NCI-H774 (cell line): Measurements from ENCODE around the gene ZNF22.

Experiments used
- DNase-seq: peaks from one replicate; lab custom pipeline; 2025; lab: John Stamatoyannopoulos, UW

Gene ZNF22

DNA sequence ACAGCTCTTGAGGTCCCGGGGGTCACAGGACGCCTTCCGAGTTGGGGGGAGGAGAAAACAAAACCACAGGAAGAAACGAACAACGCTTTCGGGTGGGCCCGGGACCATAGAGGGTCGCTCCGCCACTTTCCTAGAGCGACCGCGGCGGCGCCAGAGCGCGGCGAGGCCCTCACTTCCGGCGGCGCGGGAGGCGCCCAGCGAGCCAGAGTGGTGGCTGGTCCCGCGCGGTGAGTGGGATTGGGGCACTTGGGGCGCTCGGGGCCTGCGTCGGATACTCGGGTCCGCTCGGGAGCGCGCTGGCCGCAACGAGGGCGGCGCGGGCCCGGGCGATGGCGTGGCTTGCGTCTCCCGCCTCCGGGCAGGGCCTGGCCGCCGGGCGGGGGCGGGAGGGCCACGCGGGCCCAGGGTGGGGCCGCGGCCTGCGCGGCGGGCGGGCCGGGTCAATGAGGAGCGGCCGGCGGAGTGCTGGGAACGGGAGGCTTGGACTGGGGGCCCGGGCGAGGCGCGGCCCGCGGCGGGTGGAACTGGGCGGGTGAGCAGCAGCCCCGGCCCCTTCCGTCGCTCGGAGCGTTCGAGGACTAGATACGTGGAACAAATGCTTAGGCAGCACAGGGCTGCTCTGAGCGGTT, at the start of gene ZNF22:
ZNF22 (plus strand) TSS at position 172 of the 629 bp plus-strand sequence. CDS start 2,446 bp downstream, outside the sequence.
- DNase-seq: peak; percentile 65

DNA sequence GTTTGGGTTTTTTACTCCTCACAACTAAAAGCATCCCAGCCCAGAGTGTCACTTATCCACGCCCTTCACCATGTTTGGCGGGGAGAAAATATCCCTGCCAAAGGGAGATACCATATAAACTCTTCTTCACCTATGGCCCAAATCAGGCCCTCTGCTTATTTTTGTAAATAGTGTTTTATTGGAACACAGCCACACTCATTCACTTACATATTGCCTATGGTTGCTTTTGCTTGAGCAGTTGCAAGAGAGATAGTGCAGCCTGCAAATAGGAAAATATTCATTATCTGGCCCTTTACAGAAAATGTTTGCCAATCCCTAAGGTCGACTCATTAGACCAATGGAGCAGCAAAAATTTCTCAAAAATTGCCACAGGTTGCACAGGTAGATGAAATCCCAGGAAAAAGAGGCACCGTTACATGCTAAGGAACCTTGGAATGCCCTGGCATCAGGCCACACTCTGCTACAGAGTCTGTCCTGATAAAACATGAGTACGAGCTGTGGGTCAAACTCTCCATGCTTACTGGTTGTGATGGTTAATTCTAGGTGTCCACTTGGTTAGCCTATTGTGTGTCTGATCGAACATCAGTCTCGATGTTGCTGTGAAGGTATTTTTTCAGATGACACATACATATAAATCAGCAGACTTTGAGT, 49.0 kb upstream of the ZNF22 start:
- no peak for DNase-seq

DNA sequence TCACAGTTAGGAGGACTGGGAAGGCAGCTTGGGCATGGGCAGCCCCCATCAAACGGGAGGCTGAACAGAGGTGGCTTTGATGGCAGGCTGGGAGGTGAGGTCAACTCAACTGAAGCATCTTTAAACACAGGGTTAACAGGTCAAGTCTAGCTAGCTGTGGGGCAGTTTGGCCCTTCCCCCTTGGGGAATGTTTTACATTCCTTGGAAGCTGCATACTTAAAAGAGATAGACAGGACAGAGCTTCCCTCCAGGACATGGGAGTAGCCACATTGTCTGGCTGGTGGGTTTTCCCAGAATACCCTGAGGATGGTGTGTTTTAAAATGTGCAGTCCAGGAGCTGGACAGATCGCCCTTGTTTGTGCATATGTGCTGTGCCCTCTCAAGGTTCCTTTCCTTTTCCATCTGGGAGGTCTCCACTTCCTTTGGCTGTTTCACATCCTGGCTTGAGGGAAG, 47.9 kb upstream of the ZNF22 start:
- DNase-seq: no peak

DNA sequence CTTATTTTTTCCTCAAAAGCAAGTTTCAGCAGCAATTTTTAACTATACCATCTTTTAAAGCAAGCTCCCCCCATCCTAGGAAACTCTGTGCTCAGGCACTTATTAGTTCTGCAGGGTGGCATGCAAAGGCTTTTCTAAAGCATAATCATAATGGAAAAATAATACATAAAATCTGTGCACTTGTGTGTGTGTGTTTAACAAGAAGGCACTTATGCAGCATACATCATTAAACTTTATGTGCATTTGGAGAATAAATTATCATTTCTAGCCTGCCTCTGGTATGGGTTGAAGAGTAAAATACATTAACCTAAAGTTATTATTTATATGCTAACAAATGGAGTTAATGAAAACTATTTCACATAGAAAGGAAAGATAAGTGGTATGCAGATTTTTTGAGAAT, 46.7 kb upstream of the ZNF22 start:
- DNase-seq: no peak

DNA sequence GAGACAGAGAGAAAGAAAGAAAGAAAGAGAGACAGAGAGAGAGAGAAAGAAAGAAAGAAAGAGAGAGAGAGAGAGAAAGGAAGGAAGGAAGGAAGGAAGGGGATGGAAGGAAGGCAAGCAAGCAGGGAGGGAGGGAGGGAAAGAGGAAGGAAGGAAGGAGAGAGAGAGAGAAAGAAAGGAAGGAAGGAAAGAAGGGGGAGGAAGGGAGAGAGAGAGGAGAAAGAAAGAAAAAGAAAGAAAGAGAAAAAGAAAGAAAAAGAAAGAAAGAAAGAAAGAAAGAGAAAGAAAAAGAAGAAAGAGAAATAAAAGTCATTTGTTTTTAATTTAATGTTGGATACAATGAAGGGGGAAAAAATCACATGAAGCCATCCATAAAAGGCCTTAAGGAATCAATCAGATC, 45.8 kb upstream of the ZNF22 start:
- no peak for DNase-seq

DNA sequence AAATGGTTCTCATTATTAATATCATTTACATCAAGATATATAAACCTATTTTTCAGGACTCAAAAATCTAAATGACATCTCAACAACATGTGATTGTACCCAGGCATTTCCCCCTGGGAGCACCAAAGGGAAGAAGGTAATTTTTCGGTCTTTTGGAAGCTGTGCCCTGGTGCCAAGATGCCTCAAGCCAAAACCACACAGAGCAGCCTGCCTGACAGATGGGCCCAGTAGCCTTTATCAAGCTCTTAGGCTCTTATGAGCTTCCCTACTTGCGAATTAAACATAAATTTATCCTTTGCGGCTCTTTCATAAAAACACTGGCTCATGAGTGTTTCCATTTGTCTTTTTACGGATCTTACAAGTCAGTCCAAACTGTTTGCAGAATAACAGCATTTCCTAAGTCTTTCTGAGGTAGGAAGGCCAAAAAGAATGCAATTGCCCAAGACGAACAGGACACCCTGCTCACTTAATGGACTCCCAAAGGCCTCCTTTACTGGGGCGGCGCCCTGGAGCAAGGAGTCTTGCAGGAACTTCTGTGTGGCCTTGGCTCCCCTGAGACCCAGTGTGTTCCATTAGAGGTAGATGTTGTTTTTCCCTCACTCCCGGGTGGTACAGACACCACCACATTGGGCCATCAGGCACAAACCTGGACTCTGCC, 45.2 kb upstream of the ZNF22 start:
- DNase-seq: no peak

DNA sequence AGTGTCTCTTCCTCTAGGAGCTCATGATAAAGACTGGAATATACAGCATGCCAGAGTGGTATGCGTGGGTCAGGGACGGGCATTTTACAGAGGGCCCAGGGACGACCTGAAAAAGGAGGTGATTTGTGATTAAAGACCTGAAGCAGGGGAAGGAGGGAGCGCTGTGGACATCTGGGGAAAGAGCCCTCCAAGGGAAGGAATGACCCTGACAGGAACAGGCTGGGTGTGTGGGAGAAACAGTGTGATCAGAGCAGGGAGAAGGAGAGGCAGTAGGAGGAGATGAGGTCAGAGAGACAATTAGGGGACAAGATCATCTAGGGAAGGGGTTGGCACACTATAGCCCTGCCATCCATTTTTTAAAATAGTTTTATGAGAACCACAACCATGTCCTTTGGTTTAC, 44.5 kb upstream of the ZNF22 start:
- DNase-seq: no peak

DNA sequence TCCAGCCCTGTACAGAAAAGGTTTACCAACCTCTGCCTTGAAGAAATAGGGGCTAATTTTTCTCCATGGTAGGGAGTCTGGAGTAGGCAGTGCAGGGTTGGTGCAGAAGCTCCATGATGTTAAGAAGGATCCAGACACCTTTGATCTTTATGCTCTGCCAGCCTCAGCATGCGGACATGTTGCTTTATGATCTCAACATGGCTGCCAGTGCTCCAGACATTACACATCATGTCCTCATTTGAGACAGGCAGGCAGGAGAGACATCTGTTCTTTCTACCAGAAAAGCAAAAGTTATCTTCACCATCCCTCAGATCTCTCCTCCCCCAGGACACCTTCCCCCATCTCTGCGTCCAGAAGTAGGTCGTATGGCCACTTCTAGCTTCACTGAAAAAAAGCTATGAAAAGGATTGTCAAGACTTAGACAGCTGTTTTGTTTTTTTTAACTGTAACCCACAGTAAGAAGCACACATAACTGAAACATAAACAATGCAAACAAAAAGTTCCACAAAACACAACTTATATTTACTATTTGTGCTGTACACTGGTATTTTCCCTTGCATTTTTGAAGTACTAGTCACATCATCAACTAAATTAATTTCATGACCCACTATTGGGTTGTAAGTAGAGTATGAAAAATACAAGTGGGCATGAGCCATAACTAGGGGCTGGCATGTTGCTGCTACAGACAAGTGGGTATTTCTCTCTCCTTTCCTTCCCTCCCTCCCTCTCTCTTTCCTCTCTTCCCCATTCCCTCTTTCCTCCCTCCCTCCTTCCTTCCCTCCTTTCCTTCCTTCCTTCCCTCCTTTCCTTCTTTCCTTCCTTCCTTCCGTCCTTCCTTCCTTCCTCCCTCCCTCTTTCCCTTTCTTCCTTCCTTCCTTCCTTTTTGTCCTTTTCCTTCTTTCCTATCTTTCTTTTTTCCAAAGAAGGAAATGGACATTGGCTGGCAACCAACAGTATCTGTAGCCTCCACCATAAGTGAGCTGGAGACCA, 43.7 kb upstream of the ZNF22 start:
- no peak for DNase-seq

DNA sequence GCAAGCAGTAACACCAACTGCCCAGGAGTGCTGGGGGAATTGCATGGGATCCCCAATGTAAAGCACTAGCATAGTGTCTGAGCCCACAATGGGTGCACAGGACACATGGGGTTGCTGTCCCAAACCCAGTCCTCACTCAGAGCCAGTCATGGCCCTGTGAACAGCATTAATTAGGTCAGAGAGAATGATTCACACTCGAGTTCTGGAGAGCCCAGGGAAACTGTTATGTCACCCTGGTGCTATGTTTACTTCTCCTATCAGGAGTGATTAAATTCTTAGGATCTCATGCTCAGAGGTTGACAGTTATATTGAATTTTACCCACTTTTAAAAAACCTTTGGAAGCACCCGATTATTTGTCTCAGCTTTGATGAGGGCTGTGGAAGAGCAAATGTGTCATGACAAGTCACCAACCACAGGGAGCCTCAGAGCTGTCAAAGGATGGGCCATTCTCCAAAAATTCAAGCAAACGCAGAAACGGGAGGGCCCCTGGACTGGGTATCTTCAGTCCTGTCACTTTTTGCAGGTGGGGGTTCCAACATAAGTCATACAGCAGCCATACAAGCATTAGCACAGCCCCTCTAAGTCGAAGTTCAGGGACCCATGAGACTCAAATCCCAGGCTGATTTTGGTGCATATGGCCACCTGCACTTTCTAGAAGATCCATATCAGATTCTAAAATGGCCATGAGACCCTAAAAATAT, 42.4 kb upstream of the ZNF22 start:
- no peak for DNase-seq

DNA sequence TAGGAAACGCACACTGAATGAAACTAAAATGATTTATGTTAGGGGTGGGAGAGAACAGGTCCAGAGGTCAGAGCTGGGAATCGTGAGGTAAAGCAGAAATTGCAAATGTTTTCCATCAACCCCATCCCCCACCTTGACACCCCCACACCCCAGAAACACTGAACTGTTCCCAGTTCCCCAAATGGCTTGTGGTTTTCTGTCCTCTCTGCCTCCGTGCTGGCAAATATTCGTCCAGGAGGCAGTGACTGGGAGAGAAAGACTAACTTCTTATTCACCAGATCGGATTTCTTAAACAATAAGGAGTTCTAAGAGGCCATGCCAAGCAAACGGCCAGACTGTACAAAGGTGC, 41.9 kb upstream of the ZNF22 start:
- no peak for DNase-seq

DNA sequence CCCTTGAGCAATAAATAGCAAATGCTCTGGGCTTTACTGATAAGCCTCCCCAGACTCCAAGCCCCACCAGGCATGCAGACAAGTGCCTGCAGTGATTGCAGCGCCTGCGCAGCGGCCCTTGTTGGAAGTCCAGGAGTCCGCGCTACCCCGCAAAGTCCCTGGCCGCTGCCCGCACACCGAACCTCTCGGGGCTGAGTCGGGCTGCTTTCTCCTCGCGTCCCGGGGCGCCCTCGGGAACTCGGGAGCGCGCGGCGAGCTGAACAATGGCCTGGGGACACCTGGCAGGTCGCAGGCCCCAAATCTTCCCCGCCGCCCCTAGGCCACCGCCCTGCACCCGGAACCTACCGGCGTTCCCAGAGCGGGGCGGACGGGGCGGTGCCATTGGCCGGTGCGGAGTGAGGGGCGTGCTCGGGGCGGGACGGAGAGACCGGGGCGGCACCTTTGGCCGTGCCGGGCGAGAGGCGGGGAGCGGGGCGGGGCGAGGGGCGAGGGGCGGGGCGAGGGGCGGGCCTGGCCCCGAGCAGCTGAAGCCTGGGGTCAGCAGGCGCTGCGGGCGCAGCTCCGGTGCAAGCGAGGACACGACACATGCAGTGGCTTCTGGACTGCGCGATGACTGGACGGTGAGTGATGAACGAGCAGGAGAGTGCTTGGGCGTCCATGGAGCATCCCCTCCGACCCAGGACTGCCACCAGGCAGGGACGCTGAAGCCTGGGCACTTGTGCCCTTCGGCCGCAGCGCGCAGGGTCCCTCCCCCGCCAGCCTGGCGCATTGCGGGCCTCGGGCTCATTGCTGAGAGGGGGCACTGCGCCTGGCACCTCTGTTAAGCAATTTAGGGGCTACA, 41.3 kb upstream of the ZNF22 start, which contains the start of gene RASSF4:
RASSF4 (plus strand) TSS at position 556 of the 841 bp plus-strand sequence. CDS start 10,401 bp downstream, outside the sequence.
- DNase-seq: peak; percentile 79

DNA sequence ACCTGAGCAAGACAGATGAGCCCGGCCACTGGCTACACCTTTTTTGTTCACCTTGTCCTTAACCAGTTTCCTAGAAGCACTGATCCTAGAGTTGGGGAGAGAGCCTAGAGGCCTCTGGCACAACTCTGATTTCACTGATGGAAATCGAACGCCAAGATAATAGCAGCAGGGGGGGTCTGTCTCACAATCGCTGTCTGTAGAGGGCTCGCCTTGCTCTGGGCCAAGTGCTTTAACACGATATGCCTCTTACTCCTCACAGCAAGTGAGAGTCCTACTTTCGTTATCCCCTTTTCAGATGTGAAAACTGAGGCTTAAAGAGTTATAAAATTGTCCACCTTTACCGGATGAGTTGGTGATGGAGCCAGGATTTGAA, 40.6 kb upstream of the ZNF22 start:
- DNase-seq: no peak

DNA sequence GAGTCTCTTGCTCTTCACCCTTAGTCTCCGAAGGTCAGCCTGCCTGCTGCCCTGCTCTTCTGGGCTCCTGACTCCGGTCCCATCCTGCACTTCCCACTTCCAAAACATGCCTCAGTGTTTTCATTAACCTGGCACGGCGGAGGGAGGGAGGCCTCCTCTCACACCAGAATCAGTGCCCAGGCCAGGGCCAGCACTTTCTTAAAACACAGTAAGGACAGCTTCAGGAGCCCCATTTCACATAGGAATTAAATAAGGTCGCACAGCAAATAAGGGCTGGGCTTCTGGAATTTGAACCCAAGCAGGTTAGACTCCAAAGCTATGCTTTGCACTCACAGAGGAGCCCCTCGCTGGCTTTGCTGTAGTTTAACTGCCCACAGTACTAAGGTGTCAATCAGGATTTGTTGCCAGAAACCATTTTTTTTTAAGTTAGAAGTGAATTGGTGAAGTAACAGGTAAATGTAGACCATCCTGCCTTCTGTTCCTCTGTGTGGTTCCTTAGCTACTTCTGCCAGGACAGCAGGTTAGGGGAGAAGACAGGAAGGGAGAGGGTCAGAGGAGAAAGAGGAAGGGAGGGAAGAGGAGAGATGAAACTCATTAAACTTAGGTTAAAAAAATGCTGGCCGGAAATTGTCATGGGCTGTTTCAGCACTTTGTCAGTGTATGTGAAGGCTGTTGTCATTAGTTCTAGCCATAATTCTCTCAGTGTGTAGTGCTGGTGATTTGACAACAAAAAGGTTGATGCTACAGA, 40.1 kb upstream of the ZNF22 start:
- DNase-seq: no peak

DNA sequence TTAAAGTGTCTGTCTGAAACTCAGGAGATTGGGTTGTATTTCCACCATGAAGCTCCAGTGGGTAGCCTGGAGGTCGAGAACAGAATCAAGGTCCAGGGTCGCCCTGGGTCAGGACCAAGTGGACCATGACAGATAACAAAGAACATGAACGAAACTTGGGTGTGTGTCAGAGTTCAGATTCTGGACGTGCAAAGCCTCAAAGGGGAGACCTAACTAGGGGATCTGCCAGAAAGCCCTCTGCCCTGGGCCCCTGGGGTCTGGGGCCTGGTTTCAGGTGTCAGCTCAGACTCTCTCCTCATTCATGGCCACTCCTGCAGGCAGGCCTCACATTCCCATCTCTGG, 39.5 kb upstream of the ZNF22 start:
- DNase-seq: no peak

DNA sequence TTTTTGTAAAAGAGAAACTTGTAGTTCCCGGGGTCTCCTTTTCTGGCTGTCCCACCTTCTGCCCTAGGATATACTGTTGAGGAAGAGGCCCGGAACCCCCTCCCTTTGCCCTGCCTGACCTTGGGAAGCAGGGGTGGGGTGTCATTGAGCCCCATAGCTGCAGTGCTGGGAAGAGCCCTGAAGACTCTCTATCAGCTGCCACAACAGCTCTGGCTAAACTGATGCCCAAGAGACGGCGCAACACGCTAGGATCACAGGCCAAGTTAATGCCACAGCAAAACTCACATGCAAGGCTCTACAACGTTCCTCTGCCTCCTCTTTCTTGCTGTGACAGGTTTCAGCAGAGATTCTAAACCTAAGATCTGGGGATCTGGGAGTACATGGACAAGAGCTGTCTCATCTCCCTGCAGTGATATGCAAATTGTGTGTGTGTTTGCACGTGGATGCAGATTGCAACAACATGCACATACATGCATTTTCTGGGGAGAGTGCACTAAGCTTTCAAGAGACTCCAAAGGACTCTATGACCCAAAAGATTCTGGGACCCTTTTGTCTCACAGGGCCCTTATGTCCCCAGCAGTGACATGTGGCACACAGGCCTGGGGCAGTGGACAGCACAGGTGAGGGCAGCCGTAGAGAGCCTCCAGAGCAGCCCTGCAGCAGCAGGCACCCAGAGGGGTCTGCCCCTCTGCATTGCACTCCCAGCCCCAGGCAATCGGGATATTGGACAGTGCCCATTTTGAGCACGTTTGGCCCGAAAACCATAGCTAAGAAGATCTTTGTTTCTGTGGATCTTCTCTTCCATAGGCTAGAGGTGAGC, 38.6 kb upstream of the ZNF22 start:
- no peak for DNase-seq

DNA sequence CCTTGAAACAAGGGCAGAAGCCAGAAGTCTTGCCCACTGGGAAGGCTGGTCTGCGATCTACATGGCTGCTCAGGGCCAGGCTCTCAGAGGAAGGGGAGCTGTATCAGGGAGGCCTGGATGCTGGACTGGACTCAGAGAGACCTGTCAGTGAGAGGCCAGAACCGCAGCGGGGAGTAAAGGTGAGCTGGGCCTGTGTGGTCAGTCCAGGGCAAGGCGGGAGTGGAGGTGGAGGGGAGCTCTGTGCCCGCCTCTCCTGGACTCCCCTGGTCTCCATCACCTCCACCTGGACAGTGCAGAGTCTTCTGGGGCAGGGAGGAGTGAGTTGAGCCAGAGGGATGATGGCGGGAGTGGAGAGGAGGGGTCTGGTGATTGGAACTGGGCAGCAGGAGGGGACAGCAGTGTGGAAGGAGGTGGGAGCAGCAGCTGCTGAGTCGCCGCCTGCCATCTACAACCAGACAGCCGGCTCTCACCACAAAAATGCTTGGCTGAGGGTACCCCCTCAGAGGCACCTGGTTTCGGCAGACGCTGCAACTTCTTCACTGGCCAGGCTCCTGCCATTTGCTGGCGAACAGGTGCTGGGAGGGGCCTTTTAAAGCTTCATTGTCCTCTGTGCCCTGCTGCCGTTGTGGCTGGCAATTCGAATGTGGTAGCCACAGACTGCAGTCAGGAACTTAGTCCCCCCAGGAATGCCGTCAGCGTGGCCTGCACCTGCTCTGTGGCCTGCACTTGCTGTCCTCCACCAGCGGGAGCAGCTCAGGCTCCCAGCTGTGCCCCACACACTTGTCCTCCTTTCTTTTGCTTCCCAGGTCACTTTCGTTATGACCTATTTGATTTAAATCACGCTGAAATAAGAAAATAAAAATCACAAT, 37.6 kb upstream of the ZNF22 start:
- no peak for DNase-seq

DNA sequence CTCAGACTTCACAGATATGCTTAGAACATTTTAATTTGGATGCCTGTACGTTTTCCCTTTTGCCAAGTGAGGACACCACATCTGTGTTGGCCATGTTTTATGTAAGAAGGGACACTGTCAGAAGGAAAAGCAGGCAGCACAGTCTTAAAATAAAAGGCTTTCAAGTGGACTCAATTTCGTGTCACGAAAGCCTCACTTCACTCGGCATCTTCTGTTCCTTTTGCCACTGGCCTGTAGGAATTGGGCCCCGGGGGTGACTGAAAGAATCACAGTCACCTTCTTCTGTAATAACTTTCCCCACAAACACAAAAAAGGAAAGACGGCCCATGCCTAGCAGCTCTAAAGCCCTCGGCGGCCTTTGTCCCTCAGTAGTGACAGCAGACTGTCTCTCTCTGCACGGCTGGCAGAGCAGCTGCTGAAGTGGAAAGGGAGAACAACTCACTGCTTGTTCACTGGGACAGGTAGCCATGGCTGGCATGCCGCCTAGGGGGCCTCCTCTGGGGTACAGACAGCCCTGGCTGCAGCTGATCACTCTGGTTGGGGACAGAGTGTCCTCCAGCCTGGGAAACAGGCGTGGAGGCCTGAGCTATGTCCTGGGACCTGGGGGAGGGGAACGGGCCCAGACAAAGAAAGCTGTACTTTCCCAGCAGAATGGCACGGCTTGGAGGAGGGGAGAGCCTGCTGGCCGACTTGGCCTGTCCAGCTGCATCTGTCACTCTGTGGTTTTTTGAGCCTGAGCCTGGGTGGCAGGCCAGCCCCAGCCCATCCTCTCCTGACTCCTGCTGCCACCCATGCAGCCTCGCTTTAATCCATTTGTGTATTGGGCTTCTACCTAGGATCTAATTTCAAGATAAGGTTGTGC, 36.7 kb upstream of the ZNF22 start:
- DNase-seq: no peak
